Pons (tissue), 1 donor: ENCODE data around the gene VSIR.
A peak's percentile ranks its signal among the peaks of the same experiment; 100 is the strongest.

Experiments used
- DNase-seq: peaks from one replicate; pipeline ENCODE4 v3.0.0-alpha.2; 2016; ENCODE audit warnings: low spot score

VSIR gene

GRCh38 chr10:71747039-71747531 lies 26.2 kb downstream of the VSIR start:
- DNase-seq, result no peak

- DNase-seq, result no peak
Measured at GRCh38 chr10:71746344-71747037, 26.8 kb downstream of the VSIR start.

DNA sequence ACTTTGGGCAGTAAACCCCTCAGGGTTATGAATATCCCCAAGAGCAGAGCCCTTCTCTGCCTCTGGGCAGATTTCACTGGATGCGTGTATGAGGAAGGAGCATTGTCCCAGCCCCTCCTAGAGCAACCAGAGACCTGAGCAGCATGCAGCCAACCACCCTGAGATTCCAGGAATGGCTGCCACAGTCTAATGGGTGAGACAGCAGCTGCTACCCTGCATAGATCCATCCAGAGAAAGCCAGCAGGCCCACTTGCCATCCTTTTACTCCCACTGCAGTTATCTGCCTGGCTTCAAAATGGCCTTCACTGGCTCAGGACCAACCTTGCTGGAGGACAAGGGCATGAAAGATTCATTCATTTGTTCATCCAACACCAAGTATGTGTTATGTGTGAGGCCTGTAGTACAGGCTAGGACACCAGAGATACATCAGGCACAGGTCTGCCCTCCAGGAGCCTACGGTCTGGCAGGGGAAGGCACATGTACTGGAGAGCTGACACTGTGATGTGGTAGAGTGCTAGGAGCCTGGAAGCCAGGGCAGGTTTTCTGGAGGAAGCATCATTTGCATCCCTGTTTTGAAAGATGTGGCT lies 27.6 kb downstream of the VSIR start:
- no peak for DNase-seq

GRCh38 chr10:71744897-71745663 lies 28.2 kb downstream of the VSIR start:
- no peak for DNase-seq

- DNase-seq, result no peak
Measured at GRCh38 chr10:71743866-71744265, 29.5 kb downstream of the VSIR start.

DNA sequence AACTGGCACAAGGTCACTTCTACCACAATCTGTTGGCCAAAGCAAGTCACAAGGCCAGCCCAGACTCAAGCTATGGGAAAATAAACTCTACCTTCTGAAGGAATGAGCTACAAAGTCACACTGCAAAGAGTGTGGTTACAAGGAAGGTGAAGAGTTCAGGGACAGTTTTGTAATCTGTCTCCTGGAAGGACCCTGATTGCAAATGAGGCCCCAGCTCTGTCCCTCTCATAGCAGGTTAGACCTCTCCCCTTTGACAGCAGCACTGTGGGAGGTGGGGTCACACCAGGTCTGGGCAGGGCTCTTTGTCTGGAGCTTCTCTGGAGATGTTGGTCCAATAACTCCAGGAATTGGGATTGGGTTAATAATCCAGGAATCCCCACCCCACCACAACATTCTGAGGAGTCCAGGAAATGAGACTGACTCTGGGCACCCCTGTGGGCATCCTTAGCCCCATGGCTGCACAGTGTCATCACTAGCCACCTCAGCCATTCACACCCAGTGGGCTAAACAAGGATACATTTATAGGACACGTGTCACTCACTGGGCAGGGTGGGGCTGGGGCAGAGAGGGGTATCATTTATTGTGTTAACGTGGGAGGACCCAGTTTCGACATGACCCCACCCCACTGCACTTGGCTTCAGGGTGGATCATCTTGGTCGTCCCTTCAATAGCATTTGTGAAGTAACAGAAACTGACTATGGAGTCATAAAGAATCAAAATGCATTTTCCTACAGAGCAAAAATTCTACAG lies 30.1 kb downstream of the VSIR start:
- DNase-seq, result no peak

- no peak for DNase-seq
Measured at GRCh38 chr10:71742301-71743088, 30.8 kb downstream of the VSIR start.

DNA sequence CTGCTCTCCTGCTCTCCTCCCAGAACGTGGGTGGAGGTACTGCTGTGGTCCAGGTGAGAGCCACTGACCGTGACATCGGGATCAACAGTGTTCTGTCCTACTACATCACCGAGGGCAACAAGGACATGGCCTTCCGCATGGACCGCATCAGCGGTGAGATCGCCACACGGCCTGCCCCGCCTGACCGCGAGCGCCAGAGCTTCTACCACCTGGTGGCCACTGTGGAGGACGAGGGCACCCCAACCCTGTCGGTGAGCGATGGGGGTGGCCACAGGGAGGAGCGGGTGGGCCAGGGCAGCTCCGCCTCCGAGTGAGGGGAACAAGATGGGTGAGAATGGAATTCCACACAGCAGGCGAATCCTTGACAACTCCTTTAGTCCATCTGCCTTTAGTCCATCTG lies 31.6 kb downstream of the VSIR start:
- DNase-seq, result no peak

DNA sequence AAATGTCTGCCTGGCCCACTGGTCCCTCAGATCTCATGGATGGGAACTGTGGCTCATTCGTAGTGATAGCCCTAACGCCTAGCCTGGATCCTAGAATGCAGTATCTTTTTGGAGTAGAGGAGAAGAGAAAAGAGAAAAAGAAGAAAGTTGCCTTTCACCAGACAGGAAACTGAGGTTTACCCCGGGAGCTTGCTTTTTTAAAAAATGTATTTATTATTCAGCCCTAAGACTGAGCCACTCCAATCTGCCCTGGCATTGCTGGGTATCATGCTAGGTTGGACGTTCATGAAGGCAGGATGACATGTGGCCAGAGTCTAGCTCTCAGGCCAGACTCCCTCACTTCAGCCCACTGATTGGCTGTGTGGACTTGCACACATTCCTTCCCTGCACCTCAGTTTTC lies 32.3 kb downstream of the VSIR start:
- no peak for DNase-seq

DNA sequence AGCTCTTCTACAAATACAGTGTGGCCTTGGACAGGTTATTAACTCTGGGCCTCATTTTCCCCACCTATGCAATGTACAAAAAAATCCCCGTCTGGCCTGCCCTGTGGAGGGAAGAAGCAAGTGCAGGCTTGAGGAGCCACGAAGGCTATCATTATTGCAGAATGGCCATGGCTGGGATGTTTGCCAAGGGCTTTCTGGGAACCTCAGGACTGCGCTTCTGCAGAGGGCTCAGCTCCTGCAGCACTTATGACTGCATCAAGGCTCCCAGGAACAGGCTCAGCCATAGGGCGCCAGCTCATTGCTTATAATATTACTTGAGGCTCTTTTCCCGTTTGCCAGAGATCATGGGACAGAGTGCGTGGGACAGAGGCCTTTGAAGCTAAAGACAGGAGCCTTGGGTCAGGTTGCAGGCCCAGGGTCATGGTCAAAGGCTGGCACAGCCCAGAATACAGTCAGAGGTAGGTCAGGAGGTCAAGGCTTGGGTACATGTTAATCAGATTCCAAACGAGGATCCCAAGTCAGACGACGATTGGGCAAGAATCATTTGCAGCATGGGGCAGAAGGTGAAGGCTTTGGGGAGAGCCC lies 33.2 kb downstream of the VSIR start:
- DNase-seq, result no peak

GRCh38 chr10:71739358-71739900 lies 33.9 kb downstream of the VSIR start:
- DNase-seq, result no peak

- DNase-seq, result no peak
Measured at GRCh38 chr10:71737834-71738197, 35.5 kb downstream of the VSIR start.

DNA sequence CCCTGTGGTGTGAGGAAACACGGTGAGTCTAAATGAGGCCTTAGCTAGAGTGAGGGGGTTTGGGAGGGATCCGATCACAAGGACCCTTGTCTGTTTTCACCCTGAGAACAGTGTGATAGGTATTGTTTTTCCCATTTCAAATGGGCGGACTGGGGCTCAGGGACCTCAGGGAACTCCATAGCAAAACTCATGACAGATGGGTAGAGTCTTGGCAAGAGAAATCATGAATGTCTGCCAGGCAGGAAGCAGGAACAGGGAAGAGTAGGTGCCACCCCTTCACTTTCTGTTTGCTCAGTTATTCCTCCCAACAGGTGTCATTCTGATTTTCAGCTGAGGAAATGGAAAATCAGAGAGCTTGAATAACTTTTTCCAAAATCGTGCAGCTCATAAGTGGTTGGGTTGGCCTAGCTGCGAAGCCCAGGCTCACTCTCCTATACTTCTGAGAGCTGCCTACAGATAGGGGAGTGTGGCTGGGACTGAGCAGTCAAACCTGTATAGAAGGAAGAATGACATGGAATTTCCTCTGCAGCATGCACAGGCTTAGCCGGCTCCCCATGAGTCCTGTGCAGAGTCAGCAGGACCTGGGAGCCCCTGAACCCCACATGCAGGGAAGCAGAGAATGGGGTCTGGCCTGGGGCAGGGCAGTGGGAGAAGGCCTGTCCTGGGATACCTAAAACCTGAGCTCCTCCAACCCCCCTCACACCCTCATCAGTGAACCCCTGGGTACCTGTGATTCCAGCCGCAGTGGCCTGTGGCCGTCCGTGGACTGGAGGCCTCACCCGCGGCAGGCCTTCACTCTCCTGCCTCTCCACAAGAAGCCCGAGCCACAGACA lies 36.1 kb downstream of the VSIR start:
- no peak for DNase-seq

GRCh38 chr10:71736570-71736952 lies 36.8 kb downstream of the VSIR start:
- no peak for DNase-seq

DNA sequence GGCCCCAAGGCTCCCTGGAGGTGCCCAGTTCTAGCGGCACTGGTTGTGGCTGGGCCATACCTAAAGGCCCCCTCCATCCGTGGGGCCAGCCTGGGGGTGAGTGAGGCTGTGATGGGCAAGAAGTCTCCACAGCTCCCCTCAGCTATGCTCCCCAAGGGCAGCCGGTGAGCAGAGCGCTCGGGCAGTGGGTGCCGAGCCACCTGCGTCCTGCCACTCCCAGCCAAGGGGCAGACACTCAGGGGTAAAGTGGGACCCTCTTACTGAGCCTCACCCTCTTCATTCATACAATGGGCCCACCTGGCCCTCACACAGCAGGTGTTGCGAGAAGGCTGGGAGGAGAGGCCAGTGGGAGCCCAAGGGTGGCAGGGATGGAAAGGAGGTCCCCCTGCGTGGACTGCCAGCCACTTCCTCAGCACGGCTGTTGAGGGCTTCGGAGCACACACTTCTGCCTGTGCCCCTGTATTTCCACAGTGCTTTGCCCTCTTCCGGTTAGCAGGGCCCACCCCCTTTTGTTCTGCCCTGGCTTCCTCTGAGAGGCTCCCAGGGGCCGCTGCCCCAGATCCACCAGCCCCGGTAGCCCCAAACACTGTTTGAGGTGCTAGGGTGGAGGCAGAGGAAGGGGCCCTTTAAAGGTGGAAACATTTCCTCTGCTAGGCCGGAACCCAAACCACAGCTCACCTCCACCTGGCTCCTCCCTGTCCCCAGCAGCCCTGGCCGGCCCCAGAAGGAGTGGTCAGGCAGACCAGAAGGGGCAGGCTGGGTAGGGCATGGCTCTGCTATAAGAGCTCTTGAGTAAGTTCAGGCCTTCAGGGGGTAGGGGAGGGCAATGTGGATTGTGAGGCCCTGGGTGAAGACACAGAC lies 37.4 kb downstream of the VSIR start:
- DNase-seq, result no peak

GRCh38 chr10:71734797-71735196 lies 38.5 kb downstream of the VSIR start:
- no peak for DNase-seq

DNA sequence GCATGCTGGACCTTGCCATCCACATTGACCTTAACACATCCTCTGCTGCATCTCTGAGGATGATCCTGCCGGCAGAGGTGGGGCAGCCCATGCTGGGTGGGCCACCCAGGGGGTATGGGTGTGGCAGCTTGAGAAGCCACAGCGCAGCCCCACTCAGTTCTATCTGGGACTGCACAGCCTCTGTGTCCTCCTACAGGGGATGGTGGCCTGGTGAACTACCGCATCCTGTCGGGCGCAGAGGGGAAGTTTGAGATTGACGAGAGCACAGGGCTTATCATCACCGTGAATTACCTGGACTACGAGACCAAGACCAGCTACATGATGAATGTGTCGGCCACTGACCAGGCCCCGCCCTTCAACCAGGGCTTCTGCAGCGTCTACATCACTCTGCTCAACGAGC lies 41.5 kb downstream of the VSIR start:
- no peak for DNase-seq

DNA sequence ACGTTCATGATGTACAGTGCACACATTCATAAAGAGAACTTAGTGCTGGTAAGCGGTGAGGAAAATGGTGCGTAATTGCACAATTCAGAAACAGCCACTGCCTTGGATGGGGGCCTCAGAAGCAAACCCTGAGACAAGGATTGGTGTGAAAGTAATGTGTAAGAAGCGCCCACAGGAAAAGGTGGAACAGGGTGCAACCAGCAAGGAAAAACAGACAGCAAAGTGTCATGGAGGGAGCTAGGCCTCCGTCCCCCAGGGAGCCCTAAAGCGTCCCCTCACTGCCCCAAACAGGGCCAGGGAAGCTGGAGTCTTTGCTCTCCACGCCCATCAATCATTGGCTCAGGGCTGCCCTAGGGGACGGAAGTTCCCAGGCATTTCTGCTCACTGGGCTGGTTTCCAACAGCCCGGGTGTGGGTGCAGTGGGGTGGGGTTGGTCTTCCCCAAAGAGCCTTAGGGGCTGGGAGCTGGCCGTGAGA lies 44.1 kb downstream of the VSIR start:
- DNase-seq, result peak; percentile 38
